HG02623 (cell line): ENCODE measurements around the gene PRPF40A.

Experiments
- ATAC-seq: cut with Tn5 transposase; IDR thresholded peaks from one replicate; pipeline ENCODE4 v1.9.1; 2021; ENCODE audit warnings: moderate library complexity; ENCODE audit not compliant: unreplicated experiment

PRPF40A gene

GRCh38 chr2:152655880-152656279 is 61.4 kb downstream of the PRPF40A start:
- ATAC-seq: no peak

- no peak for ATAC-seq
Measured at GRCh38 chr2:152651834-152652233, 65.4 kb downstream of the PRPF40A start.

- no peak for ATAC-seq
Measured at GRCh38 chr2:152650768-152651371, 66.4 kb downstream of the PRPF40A start.

GRCh38 chr2:152649997-152650396 is 67.3 kb downstream of the PRPF40A start:
- ATAC-seq: no peak

- no peak for ATAC-seq
Measured at GRCh38 chr2:152648336-152648735, 68.9 kb downstream of the PRPF40A start.

GRCh38 chr2:152647552-152647951 is 69.7 kb downstream of the PRPF40A start:
- ATAC-seq: no peak

GRCh38 chr2:152646775-152647174 is 70.5 kb downstream of the PRPF40A start:
- no peak for ATAC-seq

GRCh38 chr2:152646264-152646663 is 71.0 kb downstream of the PRPF40A start:
- ATAC-seq: no peak

GRCh38 chr2:152644189-152644873 is 72.9 kb downstream of the PRPF40A start:
- ATAC-seq: no peak

- no peak for ATAC-seq
Measured at GRCh38 chr2:152638590-152638989, 78.7 kb downstream of the PRPF40A start.

- no peak for ATAC-seq
Measured at GRCh38 chr2:152638056-152638455, 79.2 kb downstream of the PRPF40A start.

- ATAC-seq: no peak
Measured at GRCh38 chr2:152637251-152637650, 80.0 kb downstream of the PRPF40A start.

GRCh38 chr2:152635635-152636298 is 81.5 kb downstream of the PRPF40A start:
- no peak for ATAC-seq

GRCh38 chr2:152632736-152633135 is 84.5 kb downstream of the PRPF40A start:
- ATAC-seq: no peak

- no peak for ATAC-seq
Measured at GRCh38 chr2:152630466-152630865, 86.8 kb downstream of the PRPF40A start.

GRCh38 chr2:152629202-152629601 is 88.1 kb downstream of the PRPF40A start:
- no peak for ATAC-seq

- no peak for ATAC-seq
Measured at GRCh38 chr2:152627351-152627957, 89.8 kb downstream of the PRPF40A start.

- no peak for ATAC-seq
Measured at GRCh38 chr2:152626911-152627339, 90.3 kb downstream of the PRPF40A start.

GRCh38 chr2:152624805-152625204 is 92.5 kb downstream of the PRPF40A start:
- no peak for ATAC-seq

GRCh38 chr2:152623775-152624174 is 93.5 kb downstream of the PRPF40A start:
- no peak for ATAC-seq

- no peak for ATAC-seq
Measured at GRCh38 chr2:152623076-152623740, 94.1 kb downstream of the PRPF40A start.
